Right lobe of liver (tissue), 6 donors: ENCODE results near the gene ZDHHC14. TPM values are rescaled to one million over a fixed set of nuclear protein-coding genes. Genes with fewer than 3 reads are reported as not detected.

ENCODE experiments used
- ATAC-seq, 4 donors: fragments of 200-7000 bp; cut with Tn5 transposase; one replicate each; pipeline ENCODE4 v1.9.1; 2020; ENCODE audit warnings: mild to moderate bottlenecking in 4 of 4, moderate library complexity in 4 of 4
- DNase-seq, 3 donors: peaks; one replicate each; pipeline ENCODE4 v3.0.0-alpha.2; 2020
- H3K27ac ChIP-seq, 3 donors: fragments of 200-600 bp; one replicate each; pipeline ENCODE4 v1.8.0; 2022
- H3K27me3 ChIP-seq, 2 donors: fragments of 200-600 bp; one replicate each; pipeline ENCODE4 v1.8.0; 2022
- H3K36me3 ChIP-seq, 4 donors: fragments of 200-600 bp; sonication (generic) in 1 of 4; one replicate each; pipeline versions ENCODE4 v1.5.1 to v1.8.0; 2017 to 2022; ENCODE audit warnings: control low read depth in 1 of 4
- H3K4me1 ChIP-seq, 4 donors: fragments of 200-600 bp; sonication (generic) in 1 of 4; one replicate each; pipeline versions ENCODE4 v1.5.1 to v1.8.0; 2017 to 2022; ENCODE audit warnings: control low read depth in 1 of 4
- H3K4me3 ChIP-seq, 3 donors: fragments of 200-600 bp; one replicate each; pipeline ENCODE4 v1.8.0; 2022
- H3K9me3 ChIP-seq, 4 donors: fragments of 200-600 bp; sonication (generic) in 1 of 4; one replicate each; pipeline versions ENCODE4 v1.5.1 to v1.8.0; 2017 to 2022; ENCODE audit warnings: control low read depth in 1 of 4
- POLR2A ChIP-seq: fragments of 450-650 bp; IDR thresholded peaks from one replicate; pipeline ENCODE4 v1.6.1; 2017; ENCODE audit warnings: antibody characterized with exemption, mild to moderate bottlenecking
- WGBS: methylation state at CpG from one replicate; pipeline ENCODE4 v1.1.6; 2018; ENCODE audit warnings: low coverage, low lambda C conversion rate; ENCODE audit not compliant: insufficient coverage; ENCODE audit errors: missing lambda C conversion rate; 5-methylcytosine and 5-hydroxymethylcytosine counted together
- intact Hi-C, 2 donors: fragments of 100-400 bp; cut with DNase I; formaldehyde crosslinking; loops; one replicate each; pipeline versions ENCODE4 v1.11.2 to v1.14.1; 2022
- total RNA-seq, 6 experiments: library from RNA; depleted of rRNA in 2 of 6; stranded (reverse); fragments of >200 nt in 2 of 6; fragmentation: NEBNext Ultra II Directional in 3 of 6; extraction: Animal tissue kit (Norgen Biotek cat#: 25700) in 3 of 6; gene quantifications; one replicate each; pipeline versions ENCODE4 v1.1.0 to v1.2.4, GENCODE V29; 2016 to 2023
- TF ChIP-seq, protein P1 (sequence below), 4 donors: fragments of 200-600 bp in 3 of 4; fragments of 450-650 bp in 1 of 4; IDR thresholded peaks; one replicate each; pipeline versions ENCODE4 v1.5.1 to v1.8.0; 2016 to 2022; ENCODE audit warnings: antibody characterized with exemption in 4 of 4, mild to moderate bottlenecking in 2 of 4
- donor health status: DM: no; HTN: yes; CAD: no.
- donor health status: DM: no; HTN: no; CAD: no.
- donor health status: DM: no; HTN: no; CAD: no.
- donor health status: DM: no; HTN: yes; CAD: no.
- donor health status: DM: no; HTN: yes; CAD: no.

The ZDHHC14 gene
- total RNA-seq, 6 experiments from 2014 or later = 7.3 to 13.0 (median 10.3) TPM

DNA sequence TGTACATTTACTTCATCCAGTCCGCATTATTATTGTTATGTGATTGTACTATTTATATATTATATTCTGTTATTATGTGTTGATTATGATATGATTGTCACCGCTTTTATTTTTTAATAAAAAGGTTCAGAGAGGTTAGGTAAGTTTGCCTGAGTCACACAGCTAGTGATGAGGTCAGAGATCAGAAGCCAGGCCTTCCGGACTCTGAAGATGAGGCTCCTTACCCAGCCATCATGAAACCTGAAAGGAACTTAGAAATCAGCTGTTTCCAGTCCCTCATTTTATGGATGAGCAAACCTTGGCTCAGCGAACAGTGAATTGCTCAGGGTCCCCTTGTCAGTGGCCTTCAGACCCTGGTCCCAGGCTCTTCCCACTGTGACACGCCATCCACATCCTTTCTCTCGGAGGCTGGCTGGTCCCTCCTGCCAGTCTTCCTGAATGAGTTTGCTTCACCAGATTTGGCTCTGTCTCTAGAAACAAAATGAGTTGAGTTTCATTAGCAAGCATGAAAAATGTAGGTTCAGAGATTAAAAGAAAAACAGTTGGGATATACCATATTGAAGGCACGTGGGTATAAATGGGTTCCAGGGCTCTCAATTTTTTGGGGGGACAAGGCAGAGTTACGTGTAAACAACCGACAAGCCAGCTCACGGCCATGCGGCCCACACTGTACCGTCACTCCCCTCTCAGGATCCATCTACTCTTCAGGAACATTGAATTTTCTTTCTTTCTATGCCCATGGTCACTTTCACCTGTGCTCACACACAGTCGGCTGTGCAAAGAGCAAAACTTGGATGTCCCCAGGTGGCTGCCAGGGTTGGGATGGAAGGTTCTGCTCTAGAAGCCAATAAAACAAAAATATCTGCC, 132.9 kb downstream of the ZDHHC14 start:
- Histone ChIP-seq H3K27me3 (no peaks in the 10 kb centered on the region), H3K9me3 (no peaks in the 10 kb centered on the region), H3K36me3 (no peaks in the 10 kb centered on the region), H3K4me1 (peaks cover 0 to 18% (median 4%) of the 10 kb centered on the region in 4 donors), H3K4me3 (no peak overlapping the region), H3K27ac (peak overlapping the region in 2 of 3 donors; percentile 38 to 63)
- TF ChIP-seq, protein P1, sequence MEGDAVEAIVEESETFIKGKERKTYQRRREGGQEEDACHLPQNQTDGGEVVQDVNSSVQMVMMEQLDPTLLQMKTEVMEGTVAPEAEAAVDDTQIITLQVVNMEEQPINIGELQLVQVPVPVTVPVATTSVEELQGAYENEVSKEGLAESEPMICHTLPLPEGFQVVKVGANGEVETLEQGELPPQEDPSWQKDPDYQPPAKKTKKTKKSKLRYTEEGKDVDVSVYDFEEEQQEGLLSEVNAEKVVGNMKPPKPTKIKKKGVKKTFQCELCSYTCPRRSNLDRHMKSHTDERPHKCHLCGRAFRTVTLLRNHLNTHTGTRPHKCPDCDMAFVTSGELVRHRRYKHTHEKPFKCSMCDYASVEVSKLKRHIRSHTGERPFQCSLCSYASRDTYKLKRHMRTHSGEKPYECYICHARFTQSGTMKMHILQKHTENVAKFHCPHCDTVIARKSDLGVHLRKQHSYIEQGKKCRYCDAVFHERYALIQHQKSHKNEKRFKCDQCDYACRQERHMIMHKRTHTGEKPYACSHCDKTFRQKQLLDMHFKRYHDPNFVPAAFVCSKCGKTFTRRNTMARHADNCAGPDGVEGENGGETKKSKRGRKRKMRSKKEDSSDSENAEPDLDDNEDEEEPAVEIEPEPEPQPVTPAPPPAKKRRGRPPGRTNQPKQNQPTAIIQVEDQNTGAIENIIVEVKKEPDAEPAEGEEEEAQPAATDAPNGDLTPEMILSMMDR (IDR thresholded peaks at IDR 0.05) = no peak
- no peak for TF ChIP-seq POLR2A
- WGBS = 85% methylated on average over 13 of the region's 13 CpGs
- DNase-seq (no peak), ATAC-seq (no peak)
- intact Hi-C loops = no loop called here

DNA sequence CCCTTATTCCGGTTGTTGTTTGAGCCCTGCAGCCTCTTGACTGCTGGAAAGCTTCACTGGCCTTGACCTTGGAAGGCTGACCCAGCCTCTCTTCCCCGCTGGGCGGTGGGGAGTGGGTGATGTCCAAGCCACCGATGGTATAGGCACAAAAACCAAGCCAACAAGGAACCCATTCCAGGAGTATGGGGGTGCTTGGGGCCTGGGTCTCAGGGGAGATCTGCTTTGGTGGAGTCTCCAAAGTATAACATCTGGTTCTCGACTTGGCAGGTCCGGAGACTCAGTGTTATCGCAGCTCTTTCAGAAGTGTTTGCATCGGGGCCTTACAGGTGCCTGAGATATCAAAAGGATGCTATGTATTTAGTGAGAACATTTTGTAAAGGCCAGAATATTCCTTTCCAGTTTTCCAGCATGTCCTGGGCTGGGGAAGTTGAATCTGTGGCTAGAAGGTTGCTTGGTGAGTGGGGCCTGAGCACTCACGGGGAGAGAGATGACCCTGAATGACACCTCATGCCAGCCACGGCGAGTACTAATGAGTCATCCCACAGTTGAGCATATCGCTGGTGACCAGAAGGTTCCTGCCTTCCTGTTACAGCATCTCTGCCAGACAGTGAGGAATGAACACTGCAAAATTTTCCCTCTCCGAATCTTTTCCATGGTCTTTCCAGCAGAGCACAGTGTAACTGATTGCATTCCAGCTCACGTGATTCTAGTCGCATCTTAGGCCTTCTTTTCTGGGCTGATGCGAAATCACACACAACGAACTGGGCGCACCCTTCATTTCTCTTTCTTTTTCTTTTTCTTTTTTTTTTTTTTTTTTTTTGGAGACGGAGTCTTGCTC, 133.9 kb downstream of the ZDHHC14 start:
- WGBS = 62% methylated on average over 12 of the region's 19 CpGs
- Histone ChIP-seq H3K9me3 (no peaks in the 10 kb centered on the region), H3K27me3 (no peaks in the 10 kb centered on the region), H3K36me3 (no peaks in the 10 kb centered on the region), H3K4me3 (no peak overlapping the region), H3K27ac (no peak overlapping the region), H3K4me1 (peaks cover 0 to 18% (median 4%) of the 10 kb centered on the region in 4 donors)
- peak in 1 of 3 donors; percentile 48 for DNase-seq
- no peak for TF ChIP-seq POLR2A
- TF ChIP-seq, protein P1 (IDR thresholded peaks at IDR 0.05) = no peak
- intact Hi-C loops = no loop called here
- ATAC-seq = peak; percentile 61 to 89 (median 73)

DNA sequence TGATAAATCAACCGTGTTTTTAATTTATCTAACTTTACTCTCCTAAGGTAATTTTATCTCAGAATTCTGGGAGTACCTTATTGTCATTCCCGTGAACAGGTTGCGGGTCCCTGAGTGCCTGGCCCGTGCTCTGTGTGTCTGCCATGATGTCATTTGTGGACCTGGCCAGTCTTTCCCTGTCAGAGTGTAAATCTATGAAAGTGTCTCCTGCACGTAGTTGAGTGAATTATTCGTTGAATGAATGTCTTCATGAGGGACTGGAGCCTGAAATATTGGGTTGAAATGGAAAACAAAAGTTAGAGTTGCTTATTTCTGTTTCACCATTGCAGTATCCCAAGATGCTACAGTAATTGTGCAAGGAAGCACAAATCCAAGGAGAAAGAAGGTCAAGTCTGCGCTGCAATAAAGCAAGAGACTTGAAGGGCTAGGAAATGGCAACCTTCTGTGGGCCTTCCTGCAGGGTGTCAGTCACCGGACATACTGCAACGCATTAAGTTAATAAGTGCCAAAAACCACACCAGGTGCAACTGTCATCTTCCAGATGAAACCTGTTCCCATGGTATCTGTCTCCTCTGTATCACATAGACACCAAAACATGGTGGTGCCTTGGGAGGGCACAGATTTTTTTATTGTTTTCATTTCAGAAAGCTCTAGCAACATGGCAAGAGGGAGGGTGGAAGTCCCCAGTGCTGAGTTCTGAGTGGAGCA, 135.5 kb downstream of the ZDHHC14 start:
- ATAC-seq (no peak), DNase-seq (no peak)
- TF ChIP-seq POLR2A = no peak
- TF ChIP-seq, protein P1 (IDR thresholded peaks at IDR 0.05) = no peak
- H3K27ac ChIP-seq = no peak overlapping the region
- H3K9me3 ChIP-seq = no peaks in the 10 kb centered on the region
- no peaks in the 10 kb centered on the region for H3K27me3 ChIP-seq
- no peaks in the 10 kb centered on the region for H3K36me3 ChIP-seq
- 87% methylated on average over 8 of the region's 9 CpGs for WGBS
- H3K4me1 ChIP-seq = peaks cover 0 to 18% (median 4%) of the 10 kb centered on the region in 4 donors
- intact Hi-C loops = no loop called here
- H3K4me3 ChIP-seq = no peak overlapping the region

GRCh38 chr6:157517601-157518359, 136.8 kb downstream of the ZDHHC14 start:
- Histone ChIP-seq H3K36me3 (no peaks in the 10 kb centered on the region), H3K27ac (no peak overlapping the region), H3K4me3 (no peak overlapping the region), H3K4me1 (peaks cover 0 to 15% (median 4%) of the 10 kb centered on the region in 4 donors), H3K27me3 (no peaks in the 10 kb centered on the region), H3K9me3 (no peaks in the 10 kb centered on the region)
- TF ChIP-seq, protein P1 (IDR thresholded peaks at IDR 0.05) = no peak
- no peak for TF ChIP-seq POLR2A
- intact Hi-C loops = no loop called here
- ATAC-seq (peak; percentile 43 to 64 (median 60)), DNase-seq (no peak)
- WGBS = 42% methylated on average over 9 of the region's 15 CpGs
